Natural killer cell treated with Interleukin-12 subunit alpha and Interleukin-12 subunit beta and Interleukin-15 and Interleukin-18, amount 100 ng/mL, for 72 hours (primary cell): ENCODE data around the gene MBNL3. TPM values are rescaled to one million over a fixed set of nuclear protein-coding genes. Genes with fewer than 3 reads are reported as not detected.
A peak's percentile ranks its signal among the peaks of the same experiment; 100 is the strongest.

Source experiments
- ATAC-seq, 2 donors: fragments of 150-1000 bp; cut with Tn5 transposase in 1 of 2; sonication (Bioruptor Pico), chemical (Tn5 transposase) in 1 of 2; 2 replicates each; pipeline ENCODE4 v1.10.0; 2021
- DNase-seq: peaks from one replicate; pipeline ENCODE4 v3.0.0; 2022; ENCODE audit warnings: low spot score
- H3K27ac Mint-ChIP-seq, 2 donors: 1 replicate in 1 of 2; 2 replicates in 1 of 2; pipeline ENCODE4 v1.8.0; 2022; ENCODE audit warnings: mixed read lengths in 2 of 2, mild to moderate bottlenecking in 1 of 2, moderate library complexity in 1 of 2
- H3K27me3 Mint-ChIP-seq, 2 donors: 1 replicate in 1 of 2; 2 replicates in 1 of 2; pipeline ENCODE4 v1.8.0; 2022; ENCODE audit warnings: mixed read lengths in 2 of 2
- H3K36me3 Mint-ChIP-seq: one replicate; pipeline ENCODE4 v1.8.0; 2022; ENCODE audit warnings: mixed read lengths
- H3K4me1 Mint-ChIP-seq, 2 donors: 1 replicate in 1 of 2; 2 replicates in 1 of 2; pipeline ENCODE4 v1.8.0; 2022; ENCODE audit warnings: low read depth in 2 of 2, mixed read lengths in 2 of 2, mild to moderate bottlenecking in 1 of 2
- H3K4me3 Mint-ChIP-seq: one replicate; pipeline ENCODE4 v1.8.0; 2022; ENCODE audit warnings: mixed read lengths
- H3K9me3 Mint-ChIP-seq: 2 replicates; pipeline ENCODE4 v1.8.0; 2022; ENCODE audit warnings: mixed read lengths
- total RNA-seq, 2 donors: library from RNA; stranded (reverse); gene quantifications; one replicate each; pipeline ENCODE4 v1.2.3, GENCODE V29; 2022

The MBNL3 gene
- total RNA-seq, 2 donors from 2014 or later = 13.3 to 15.5 TPM

GRCh38 chrX:132489578-132490419 lies 961 bp upstream of the MBNL3 start:
- H3K27ac Mint-ChIP-seq = peak overlapping the region; percentile 90 to 92
- peak; percentile 52 to 72 for ATAC-seq
- no peak for DNase-seq
- H3K36me3 Mint-ChIP-seq = no peaks in the 10 kb centered on the region
- no peaks in the 10 kb centered on the region for H3K9me3 Mint-ChIP-seq
- peaks cover 0 to 3% of the 10 kb centered on the region in 2 donors for H3K27me3 Mint-ChIP-seq
- H3K4me1 Mint-ChIP-seq = peaks cover 15 to 28% of the 10 kb centered on the region in 2 donors
- peak overlapping the region; percentile 89 for H3K4me3 Mint-ChIP-seq

- H3K27ac Mint-ChIP-seq = peak overlapping the region; percentile 89 to 92
- no peaks in the 10 kb centered on the region for H3K9me3 Mint-ChIP-seq
- H3K4me1 Mint-ChIP-seq = peaks cover 15 to 28% of the 10 kb centered on the region in 2 donors
- ATAC-seq = peak in 1 of 2 donors; percentile 51
- no peak for DNase-seq
- H3K36me3 Mint-ChIP-seq = no peaks in the 10 kb centered on the region
- peaks cover 0 to 3% of the 10 kb centered on the region in 2 donors for H3K27me3 Mint-ChIP-seq
- peak overlapping the region; percentile 93 for H3K4me3 Mint-ChIP-seq
These were observed 595 bp downstream of the MBNL3 start for GRCh38 chrX:132488180-132488705.

- H3K27ac Mint-ChIP-seq = peak overlapping the region; percentile 89 to 92
- H3K36me3 Mint-ChIP-seq = no peaks in the 10 kb centered on the region
- no peaks in the 10 kb centered on the region for H3K9me3 Mint-ChIP-seq
- ATAC-seq (no peak), DNase-seq (no peak)
- peak overlapping the region; percentile 93 for H3K4me3 Mint-ChIP-seq
- peaks cover 0 to 3% of the 10 kb centered on the region in 2 donors for H3K27me3 Mint-ChIP-seq
- peaks cover 19 to 28% of the 10 kb centered on the region in 2 donors for H3K4me1 Mint-ChIP-seq
These were observed 2.1 kb downstream of the MBNL3 start for GRCh38 chrX:132486599-132487178.

GRCh38 chrX:132483951-132484350 lies 4.9 kb downstream of the MBNL3 start:
- no peaks in the 10 kb centered on the region for H3K36me3 Mint-ChIP-seq
- peaks cover 0 to 3% of the 10 kb centered on the region in 2 donors for H3K27me3 Mint-ChIP-seq
- H3K9me3 Mint-ChIP-seq = no peaks in the 10 kb centered on the region
- peaks cover 25 to 29% of the 10 kb centered on the region in 2 donors for H3K4me1 Mint-ChIP-seq
- no peak for DNase-seq
- H3K4me3 Mint-ChIP-seq = no peak overlapping the region
- ATAC-seq = no peak
- peak overlapping the region in 1 of 2 donors; percentile 35 for H3K27ac Mint-ChIP-seq

DNA sequence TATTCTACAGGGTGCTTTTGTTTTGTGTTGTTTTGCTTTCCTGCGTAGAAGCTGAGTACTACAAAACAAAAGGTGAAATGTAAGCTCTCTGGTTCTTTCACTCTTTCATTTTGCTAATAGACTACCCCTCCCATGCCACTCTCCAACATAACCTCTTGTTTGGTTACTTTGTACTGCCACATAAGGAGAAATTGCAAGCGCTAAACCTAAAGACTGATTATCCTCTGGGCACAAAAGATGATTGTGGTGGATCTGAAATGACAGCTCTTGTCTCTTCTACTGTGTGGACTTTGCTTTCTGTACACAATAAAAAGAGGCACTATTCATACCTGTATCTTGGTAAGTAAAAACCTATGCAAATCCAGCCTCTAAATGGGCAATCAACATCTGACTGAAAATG lies 5.3 kb downstream of the MBNL3 start:
- ATAC-seq = no peak
- H3K27me3 Mint-ChIP-seq = peaks cover 0 to 3% of the 10 kb centered on the region in 2 donors

GRCh38 chrX:132482632-132483031 lies 6.2 kb downstream of the MBNL3 start:
- no peaks in the 10 kb centered on the region for H3K9me3 Mint-ChIP-seq
- no peak for ATAC-seq
- no peak overlapping the region for H3K4me3 Mint-ChIP-seq

More for the DNA sequence above, 5.3 kb downstream of the MBNL3 start:
- Mint-ChIP-seq H3K36me3 (no peaks in the 10 kb centered on the region), H3K27ac (no peak overlapping the region), H3K9me3 (no peaks in the 10 kb centered on the region), H3K4me1 (peaks cover 25 to 28% of the 10 kb centered on the region in 2 donors), H3K4me3 (no peak overlapping the region)
- DNase-seq = no peak

DNA sequence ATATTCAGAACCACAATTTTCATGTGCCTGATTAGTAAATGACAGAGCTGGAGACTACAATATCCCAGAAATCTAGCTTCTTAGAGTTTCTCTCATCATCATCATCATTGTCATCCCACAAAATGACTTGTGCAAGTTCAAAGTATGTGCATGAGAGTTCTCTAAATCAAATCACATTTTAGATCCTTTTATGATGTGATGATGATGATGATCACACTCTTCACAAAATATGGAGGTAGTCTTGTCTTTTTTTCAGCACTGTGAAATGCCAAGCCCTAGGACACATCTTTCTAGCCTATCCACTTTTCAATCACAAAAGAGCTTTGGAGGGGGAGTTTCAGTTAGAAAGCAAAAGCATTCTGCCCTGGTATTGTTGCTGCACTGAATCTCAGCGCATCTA lies 7.4 kb downstream of the MBNL3 start:
- no peak for DNase-seq
- Mint-ChIP-seq H3K4me1 (peaks cover 19 to 20% of the 10 kb centered on the region in 2 donors), H3K9me3 (no peaks in the 10 kb centered on the region), H3K27ac (peak overlapping the region; percentile 97 to 98), H3K27me3 (peaks cover 0 to 3% of the 10 kb centered on the region in 2 donors), H3K4me3 (peak overlapping the region; percentile 90), H3K36me3 (no peaks in the 10 kb centered on the region)
- ATAC-seq = no peak

More at GRCh38 chrX:132482632-132483031, 6.2 kb downstream of the MBNL3 start:
- DNase-seq = no peak
- no peaks in the 10 kb centered on the region for H3K36me3 Mint-ChIP-seq
- H3K27me3 Mint-ChIP-seq = peaks cover 0 to 3% of the 10 kb centered on the region in 2 donors
- peaks cover 23 to 24% of the 10 kb centered on the region in 2 donors for H3K4me1 Mint-ChIP-seq
- H3K27ac Mint-ChIP-seq = no peak overlapping the region

DNA sequence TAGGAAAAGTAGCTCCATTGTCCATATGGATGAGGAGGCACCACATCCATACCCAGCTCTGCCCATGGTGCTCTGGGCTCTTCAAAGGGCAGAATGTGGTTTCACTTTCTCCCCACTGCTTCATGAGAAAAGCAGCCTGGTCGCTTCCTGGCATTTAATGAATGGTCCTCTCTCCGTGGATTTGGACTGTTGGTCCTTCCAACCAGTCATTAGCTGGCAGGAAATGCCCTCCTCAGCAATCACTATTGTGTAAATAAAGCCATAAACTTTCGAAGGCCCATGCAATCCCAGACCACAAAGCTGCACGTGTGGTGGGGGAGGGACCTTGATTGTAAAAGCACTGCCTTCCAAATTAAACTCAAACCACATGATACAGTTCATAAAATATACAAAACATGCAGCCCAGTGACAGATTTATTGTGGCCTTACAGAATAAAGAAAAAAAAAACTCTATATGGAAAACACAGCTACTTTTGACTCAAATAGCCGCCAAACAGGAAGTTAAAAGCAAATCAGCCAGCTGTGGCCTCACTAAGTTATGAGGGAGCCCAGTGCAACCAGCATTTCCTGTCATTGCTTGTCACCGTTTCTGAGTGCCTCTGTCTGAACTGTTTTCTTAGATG lies 8.1 kb downstream of the MBNL3 start:
- DNase-seq = peak; percentile 70
- Mint-ChIP-seq H3K4me3 (peak overlapping the region; percentile 90), H3K27me3 (peaks cover 0 to 3% of the 10 kb centered on the region in 2 donors), H3K9me3 (no peaks in the 10 kb centered on the region), H3K36me3 (no peaks in the 10 kb centered on the region), H3K27ac (peak overlapping the region; percentile 97 to 98), H3K4me1 (peaks cover 13 to 20% of the 10 kb centered on the region in 2 donors)
- ATAC-seq = peak; percentile 86 to 88

DNA sequence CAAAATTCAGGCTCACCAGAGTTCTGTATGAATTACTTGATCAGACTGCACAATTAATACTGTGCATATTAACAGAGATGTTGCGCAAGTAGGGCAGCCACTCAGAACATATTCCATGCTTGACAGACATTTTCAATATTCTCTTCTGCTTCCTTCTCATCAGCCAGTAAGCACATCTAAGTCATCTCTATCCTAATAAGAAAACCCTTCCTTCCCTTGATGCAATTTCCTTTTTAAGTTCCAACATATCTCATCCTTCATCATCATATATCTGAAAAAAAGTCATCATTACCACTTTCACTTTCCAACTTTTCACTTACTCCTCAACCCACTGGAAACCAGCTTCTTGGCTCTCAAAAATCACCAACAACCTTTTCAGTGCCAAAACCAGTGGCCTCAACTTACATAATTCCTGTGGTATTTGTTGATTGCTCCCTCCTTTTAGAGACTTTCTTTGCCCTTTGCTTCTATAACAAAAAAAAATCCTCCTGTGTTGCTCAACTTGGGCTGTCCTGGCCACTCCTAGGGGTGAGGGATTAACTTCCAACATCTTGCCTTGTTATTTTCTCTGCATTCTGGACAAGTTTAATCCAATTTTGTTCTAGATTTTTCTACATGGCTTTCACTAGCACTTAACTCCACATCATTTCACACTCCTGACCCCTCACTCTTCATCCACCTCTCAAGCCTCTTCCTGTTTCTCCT lies 14.1 kb downstream of the MBNL3 start:
- DNase-seq = no peak
- Mint-ChIP-seq H3K4me1 (peaks cover 12 to 16% of the 10 kb centered on the region in 2 donors), H3K4me3 (peak overlapping the region; percentile 59), H3K36me3 (no peaks in the 10 kb centered on the region), H3K9me3 (no peaks in the 10 kb centered on the region), H3K27me3 (peaks cover 0 to 11% of the 10 kb centered on the region in 2 donors), H3K27ac (peak overlapping the region; percentile 31 to 58)
- ATAC-seq = peak in 1 of 2 donors; percentile 61

DNA sequence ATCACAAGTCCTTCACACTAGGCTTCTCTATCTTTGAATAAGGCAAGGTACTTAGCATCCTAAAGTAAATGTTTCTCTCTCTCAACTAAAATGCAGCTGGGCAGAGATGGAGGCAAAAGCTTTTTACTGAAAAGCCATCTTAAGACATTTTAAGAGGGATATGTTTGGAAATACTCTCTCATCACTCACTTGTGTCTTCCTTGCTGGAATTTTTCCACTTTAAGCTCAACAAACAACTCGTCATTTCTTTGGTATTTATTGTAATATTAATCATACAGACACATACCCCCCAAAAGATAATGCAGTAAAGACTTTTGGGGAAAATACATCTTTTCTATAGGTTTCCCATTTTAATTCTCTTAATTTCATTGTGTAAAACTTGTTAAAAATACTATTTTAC lies 16.4 kb downstream of the MBNL3 start:
- peaks cover 0 to 11% of the 10 kb centered on the region in 2 donors for H3K27me3 Mint-ChIP-seq
- H3K4me3 Mint-ChIP-seq = no peak overlapping the region
- ATAC-seq = no peak
- H3K9me3 Mint-ChIP-seq = no peaks in the 10 kb centered on the region
- H3K27ac Mint-ChIP-seq = no peak overlapping the region
- no peak for DNase-seq
- peaks cover 12 to 16% of the 10 kb centered on the region in 2 donors for H3K4me1 Mint-ChIP-seq
- H3K36me3 Mint-ChIP-seq = no peaks in the 10 kb centered on the region

DNA sequence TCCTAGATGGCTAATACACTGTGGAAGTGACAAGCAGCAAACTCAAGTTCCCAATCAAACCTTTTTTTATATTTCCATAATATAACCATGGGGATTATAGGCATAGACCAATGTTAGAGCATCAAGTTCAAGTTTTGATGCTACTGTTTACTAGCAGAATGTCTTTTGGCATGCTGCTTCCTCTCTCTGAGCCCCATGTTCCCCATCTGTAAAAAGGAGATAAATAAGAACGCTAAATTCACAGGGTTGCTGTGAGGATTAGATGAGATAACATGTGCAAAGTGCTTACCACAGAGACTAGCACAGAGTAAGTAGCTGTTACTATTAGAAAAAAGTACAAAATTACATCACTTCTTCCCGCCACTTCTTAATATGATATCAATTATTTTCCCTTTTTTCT lies 18.0 kb downstream of the MBNL3 start:
- Mint-ChIP-seq H3K36me3 (no peaks in the 10 kb centered on the region), H3K9me3 (no peaks in the 10 kb centered on the region), H3K4me1 (peaks cover 12 to 16% of the 10 kb centered on the region in 2 donors), H3K27me3 (peaks cover 0 to 11% of the 10 kb centered on the region in 2 donors), H3K27ac (no peak overlapping the region), H3K4me3 (no peak overlapping the region)
- DNase-seq (no peak), ATAC-seq (no peak)

- no peak overlapping the region for H3K4me3 Mint-ChIP-seq
- DNase-seq = no peak
- peaks cover 9 to 11% of the 10 kb centered on the region in 2 donors for H3K4me1 Mint-ChIP-seq
- no peak overlapping the region for H3K27ac Mint-ChIP-seq
- no peaks in the 10 kb centered on the region for H3K9me3 Mint-ChIP-seq
- no peak for ATAC-seq
- peaks cover 0 to 11% of the 10 kb centered on the region in 2 donors for H3K27me3 Mint-ChIP-seq
- no peaks in the 10 kb centered on the region for H3K36me3 Mint-ChIP-seq
These were observed 18.7 kb downstream of the MBNL3 start for GRCh38 chrX:132470179-132470578.

DNA sequence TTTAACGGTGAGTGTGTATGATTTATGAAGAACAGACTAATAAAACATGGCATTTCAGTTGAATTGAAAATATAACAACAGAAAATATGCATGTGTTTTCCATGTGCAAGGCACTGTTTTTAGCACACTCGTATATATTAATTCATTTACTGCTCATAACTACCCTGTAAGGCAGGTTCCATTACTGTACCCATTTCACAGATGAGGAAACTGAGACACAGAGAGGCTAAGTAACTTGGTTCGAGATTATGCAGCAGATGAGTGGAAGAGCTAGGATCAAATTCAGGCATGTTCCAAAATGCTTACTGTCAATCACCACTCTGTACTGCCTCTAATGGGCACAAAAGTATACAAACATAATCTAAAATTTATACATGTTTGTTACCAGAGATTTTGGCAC lies 20.4 kb downstream of the MBNL3 start:
- Mint-ChIP-seq H3K9me3 (no peaks in the 10 kb centered on the region), H3K27me3 (peaks cover 0 to 6% of the 10 kb centered on the region in 2 donors), H3K4me1 (no peaks in the 10 kb centered on the region), H3K27ac (no peak overlapping the region), H3K36me3 (no peaks in the 10 kb centered on the region), H3K4me3 (no peak overlapping the region)
- no peak for ATAC-seq
- DNase-seq = no peak
